OCI-LY3 (cell line): ENCODE measurements around the gene MYL9.

Experiments used
- H2AFZ ChIP-seq: fragments of 200-600, 300-600 bp; shearing (Covaris generic); 2 replicates; pipeline ENCODE4 v1.6.0; 2014; ENCODE audit warnings: antibody characterized with exemption, low read depth, low read length
- H3K27ac ChIP-seq: fragments of 200-600, 300-600 bp; sonication (generic); 2 replicates; pipeline ENCODE4 v1.5.1; 2014; ENCODE audit warnings: mild to moderate bottlenecking, low read length, moderate library complexity, mixed read lengths
- H3K27me3 ChIP-seq: fragments of 200-600, 300-600 bp; sonication (generic); 2 replicates; pipeline ENCODE4 v1.6.1; 2014; ENCODE audit warnings: low read depth, low read length, mixed read lengths
- H3K36me3 ChIP-seq: fragments of 200-600, 300-600 bp; sonication (generic); replicated peaks from 2 replicates; pipeline ENCODE3; 2014; ENCODE audit warnings: low read depth, low read length, mixed read lengths
- H3K4me1 ChIP-seq: fragments of 300-600, 200-600 bp; sonication (generic); 2 replicates; pipeline ENCODE4 v1.6.1; 2014; ENCODE audit warnings: low read length, mixed read lengths
- H3K4me2 ChIP-seq: fragments of 200-600, 300-600 bp; sonication (generic); 2 replicates; pipeline ENCODE4 v1.6.1; 2014; ENCODE audit warnings: low read length, mixed read lengths
- H3K4me3 ChIP-seq: fragments of 300-600, 200-600 bp; sonication (generic); 2 replicates; pipeline ENCODE4 v1.5.1; 2014; ENCODE audit warnings: antibody characterized with exemption, mild to moderate bottlenecking, low read length, moderate library complexity
- H3K79me2 ChIP-seq: fragments of 300-600, 200-600 bp; shearing (Covaris generic); 2 replicates; pipeline ENCODE4 v1.6.1; 2014; ENCODE audit warnings: mild to moderate bottlenecking, low read length, mixed read lengths
- H3K9ac ChIP-seq: fragments of 300-600, 200-600 bp; shearing (Covaris generic); 2 replicates; pipeline ENCODE4 v1.6.0; 2014; ENCODE audit warnings: mild to moderate bottlenecking, low read length, moderate library complexity
- H3K9me3 ChIP-seq: fragments of 200-600, 300-600 bp; shearing (Covaris generic); 2 replicates; pipeline ENCODE4 v1.6.1; 2014; ENCODE audit warnings: low read length, mixed read lengths; ENCODE audit not compliant: insufficient read depth
- H4K20me1 ChIP-seq: fragments of 200-600, 300-600 bp; sonication (generic); 2 replicates; pipeline ENCODE4 v1.6.1; 2016; ENCODE audit warnings: low read length, mixed read lengths; ENCODE audit not compliant: insufficient read depth
- EZH2phosphoT487 ChIP-seq: fragments of 200-600 bp; shearing (Covaris generic); IDR thresholded peaks from 2 replicates; pipeline ENCODE4 v1.6.1; 2018; ENCODE audit warnings: antibody characterized with exemption, mixed run types, low read depth
- TF ChIP-seq, protein P1 (sequence below): fragments of 200-600, 300-600 bp; sonication (generic); IDR thresholded peaks from 2 replicates; pipeline ENCODE4 v1.5.1; 2014; ENCODE audit warnings: antibody characterized with exemption, low read length, low read depth

The MYL9 gene

DNA sequence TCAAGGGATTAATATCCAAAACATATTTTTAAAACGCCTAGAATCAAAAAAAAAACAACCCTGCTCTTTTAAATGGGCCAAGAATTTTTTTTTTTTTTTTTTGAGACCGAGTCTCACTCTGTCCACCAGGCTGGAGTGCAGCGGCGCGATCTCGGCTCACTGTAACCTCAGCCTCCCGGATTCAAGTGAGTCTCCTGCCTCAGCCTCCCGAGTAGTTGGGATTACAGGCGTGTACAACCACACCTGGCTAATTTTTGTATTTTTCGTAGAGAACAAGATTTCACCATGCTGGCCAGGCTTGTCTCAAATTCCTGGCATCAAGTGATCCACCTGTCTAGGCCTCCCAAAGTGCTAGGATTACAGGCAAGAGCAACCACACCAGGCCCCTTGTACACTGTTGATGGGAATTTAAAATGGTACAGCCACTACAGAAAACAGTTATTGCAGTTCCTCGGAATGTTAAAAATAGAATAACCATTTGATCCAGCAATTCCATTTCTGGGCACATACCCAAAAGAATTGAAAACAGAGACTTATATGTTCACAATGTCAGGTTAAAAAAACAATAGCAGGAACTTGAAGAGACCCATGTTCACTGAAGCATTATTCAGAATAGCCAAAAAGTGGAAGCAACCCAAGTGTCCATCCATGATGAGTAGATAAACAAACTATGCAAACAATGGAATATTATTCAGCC is 3.1 kb upstream of the MYL9 start:
- Histone ChIP-seq H3K36me3 (no peaks in the 10 kb centered on the region), H3K4me1 (peaks cover 16% of the 10 kb centered on the region), H4K20me1 (no peaks in the 10 kb centered on the region), H3K4me2 (no peak overlapping the region), H3K9me3 (no peaks in the 10 kb centered on the region), H3K4me3 (no peak overlapping the region), H3K27ac (no peak overlapping the region), H3K9ac (no peak overlapping the region), H3K27me3 (no peaks in the 10 kb centered on the region), H3K79me2 (peaks cover 3% of the 10 kb centered on the region; the same call in 1 of the 2 replicates), H2AFZ (no peak overlapping the region)
- TF ChIP-seq, protein P1, sequence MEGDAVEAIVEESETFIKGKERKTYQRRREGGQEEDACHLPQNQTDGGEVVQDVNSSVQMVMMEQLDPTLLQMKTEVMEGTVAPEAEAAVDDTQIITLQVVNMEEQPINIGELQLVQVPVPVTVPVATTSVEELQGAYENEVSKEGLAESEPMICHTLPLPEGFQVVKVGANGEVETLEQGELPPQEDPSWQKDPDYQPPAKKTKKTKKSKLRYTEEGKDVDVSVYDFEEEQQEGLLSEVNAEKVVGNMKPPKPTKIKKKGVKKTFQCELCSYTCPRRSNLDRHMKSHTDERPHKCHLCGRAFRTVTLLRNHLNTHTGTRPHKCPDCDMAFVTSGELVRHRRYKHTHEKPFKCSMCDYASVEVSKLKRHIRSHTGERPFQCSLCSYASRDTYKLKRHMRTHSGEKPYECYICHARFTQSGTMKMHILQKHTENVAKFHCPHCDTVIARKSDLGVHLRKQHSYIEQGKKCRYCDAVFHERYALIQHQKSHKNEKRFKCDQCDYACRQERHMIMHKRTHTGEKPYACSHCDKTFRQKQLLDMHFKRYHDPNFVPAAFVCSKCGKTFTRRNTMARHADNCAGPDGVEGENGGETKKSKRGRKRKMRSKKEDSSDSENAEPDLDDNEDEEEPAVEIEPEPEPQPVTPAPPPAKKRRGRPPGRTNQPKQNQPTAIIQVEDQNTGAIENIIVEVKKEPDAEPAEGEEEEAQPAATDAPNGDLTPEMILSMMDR, result no peak
- TF ChIP-seq EZH2phosphoT487, result no peak

DNA sequence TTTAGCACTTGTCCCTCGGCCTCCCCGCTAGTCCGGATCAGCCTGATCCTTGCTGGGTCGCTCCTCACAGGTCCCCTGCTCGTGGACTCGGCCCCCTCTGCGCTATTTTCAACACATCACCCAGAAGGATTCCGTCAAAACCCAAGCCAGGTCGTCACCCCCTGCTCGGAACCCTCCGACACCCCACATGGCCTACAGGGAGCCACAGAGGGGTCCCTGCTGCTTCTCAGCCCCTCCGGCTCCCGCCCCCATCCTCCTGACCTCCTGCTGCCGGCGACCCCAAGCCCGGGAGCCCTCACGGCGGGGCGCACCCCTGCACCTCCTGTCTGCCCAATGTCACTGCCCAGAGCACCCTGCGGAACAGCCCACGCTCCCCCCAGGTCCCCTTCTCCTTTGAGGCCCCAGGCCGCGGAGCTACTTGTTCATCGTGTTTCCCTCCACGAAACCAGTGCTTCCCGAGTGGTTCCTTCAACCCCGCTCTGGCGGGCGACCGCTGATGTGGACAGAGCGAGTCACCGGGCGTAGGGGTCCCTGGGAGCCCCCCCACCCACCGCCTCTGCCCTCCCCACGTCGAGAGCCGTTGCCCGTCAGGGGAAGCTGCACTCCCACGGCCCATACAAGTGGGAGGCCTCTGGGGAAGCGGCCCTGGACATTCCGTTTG is 638 bp upstream of the MYL9 start:
- H3K27me3 ChIP-seq, result no peaks in the 10 kb centered on the region
- TF ChIP-seq, protein P1, result no peak
- TF ChIP-seq EZH2phosphoT487, result no peak
- H3K4me1 ChIP-seq, result peaks cover 16% of the 10 kb centered on the region
- peak overlapping the region; percentile 68; the same call in 1 of the 2 replicates for H2AFZ ChIP-seq
- H3K4me2 ChIP-seq, result peak overlapping the region; percentile 91
- no peaks in the 10 kb centered on the region for H3K9me3 ChIP-seq
- peak overlapping the region; percentile 86 for H3K4me3 ChIP-seq
- no peaks in the 10 kb centered on the region for H3K36me3 ChIP-seq
- H3K9ac ChIP-seq, result peak overlapping the region; percentile 83
- no peaks in the 10 kb centered on the region for H4K20me1 ChIP-seq
- H3K79me2 ChIP-seq, result peaks cover 3% of the 10 kb centered on the region; the same call in 1 of the 2 replicates
- no peak overlapping the region for H3K27ac ChIP-seq

DNA sequence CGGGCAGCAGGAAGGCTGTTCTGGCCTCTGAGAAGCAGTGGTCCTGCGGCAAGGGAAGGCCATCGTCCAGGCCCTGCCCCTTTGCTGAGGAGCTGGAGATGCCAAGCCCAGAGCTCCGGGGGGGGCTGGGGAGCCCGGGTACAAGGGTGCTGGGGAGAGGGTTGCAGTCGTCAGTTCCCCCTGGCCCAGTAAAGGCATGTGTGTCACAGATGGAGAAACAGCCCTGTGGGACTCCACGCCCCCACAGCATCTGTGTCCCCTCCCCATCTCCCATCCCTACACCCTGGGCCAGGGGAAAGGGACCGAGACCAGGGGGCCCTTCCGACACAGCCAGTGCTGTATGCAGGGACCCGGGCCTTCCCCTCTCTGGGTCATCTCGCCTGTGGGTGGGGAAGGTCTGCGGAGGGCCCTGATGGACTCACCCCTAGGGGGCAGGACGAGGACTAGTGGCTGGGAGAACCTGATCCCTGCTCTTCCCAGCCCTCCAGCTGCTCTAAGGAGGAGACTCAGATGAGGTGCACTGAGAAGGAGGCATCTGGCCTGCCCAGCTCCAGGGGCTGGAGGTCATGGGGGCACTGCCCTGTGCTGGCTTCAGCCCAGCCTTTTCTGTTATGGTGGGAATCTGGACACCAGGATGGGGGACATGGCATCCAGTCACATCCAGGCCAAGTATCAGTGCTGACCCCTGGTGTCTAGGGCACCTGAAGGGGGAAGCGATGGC is 609 bp downstream of the MYL9 start:
- Histone ChIP-seq H3K4me3 (peak overlapping the region; percentile 86), H3K4me2 (peak overlapping the region; percentile 91), H3K36me3 (no peaks in the 10 kb centered on the region), H3K79me2 (peaks cover 3% of the 10 kb centered on the region; the same call in 1 of the 2 replicates), H3K4me1 (peaks cover 21% of the 10 kb centered on the region), H4K20me1 (0 out of 2 replicates have a peak, but pooled peaks cover under 1% of the 10 kb centered on the region), H3K9me3 (no peaks in the 10 kb centered on the region), H2AFZ (peak overlapping the region; percentile 68; the same call in 1 of the 2 replicates), H3K9ac (peak overlapping the region; percentile 83), H3K27me3 (no peaks in the 10 kb centered on the region), H3K27ac (no peak overlapping the region)
- TF ChIP-seq, protein P1, result peak; percentile 60
- TF ChIP-seq EZH2phosphoT487, result no peak
